ENCODE data around the gene CDH13.
A peak's percentile ranks its signal among the peaks of the same experiment; 100 is the strongest.

Gene CDH13

DNA sequence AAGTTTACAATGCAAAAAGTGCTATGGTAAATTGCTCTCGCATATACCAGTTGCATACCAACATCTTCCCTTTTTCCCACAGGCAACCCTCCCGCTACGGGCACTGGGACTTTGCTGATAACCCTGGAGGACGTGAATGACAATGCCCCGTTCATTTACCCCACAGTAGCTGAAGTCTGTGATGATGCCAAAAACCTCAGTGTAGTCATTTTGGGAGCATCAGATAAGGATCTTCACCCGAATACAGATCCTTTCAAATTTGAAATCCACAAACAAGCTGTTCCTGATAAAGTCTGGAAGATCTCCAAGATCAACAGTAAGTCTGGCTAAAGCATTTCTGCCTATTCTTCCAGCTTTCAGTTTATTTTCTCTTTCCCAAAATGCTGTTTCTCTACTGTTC lies 1153.1 kb downstream of the CDH13 start:
- DNase-seq (ENCODE audit: low read depth), result peak; percentile 51
- no peak overlapping the region for H3K4me3 ChIP-seq (ENCODE audit: low read length)
- no peak for TF ChIP-seq CTCF (conservative IDR thresholded peaks at IDR 0.05; ENCODE audit: low read length)

GRCh38 chr16:83785455-83785854 lies 1158.7 kb downstream of the CDH13 start:
- DNase-seq (ENCODE audit: low read depth), result no peak
- no peak overlapping the region for H3K4me3 ChIP-seq (ENCODE audit: low read length)
- no peak for TF ChIP-seq CTCF (conservative IDR thresholded peaks at IDR 0.05; ENCODE audit: low read length)

DNA sequence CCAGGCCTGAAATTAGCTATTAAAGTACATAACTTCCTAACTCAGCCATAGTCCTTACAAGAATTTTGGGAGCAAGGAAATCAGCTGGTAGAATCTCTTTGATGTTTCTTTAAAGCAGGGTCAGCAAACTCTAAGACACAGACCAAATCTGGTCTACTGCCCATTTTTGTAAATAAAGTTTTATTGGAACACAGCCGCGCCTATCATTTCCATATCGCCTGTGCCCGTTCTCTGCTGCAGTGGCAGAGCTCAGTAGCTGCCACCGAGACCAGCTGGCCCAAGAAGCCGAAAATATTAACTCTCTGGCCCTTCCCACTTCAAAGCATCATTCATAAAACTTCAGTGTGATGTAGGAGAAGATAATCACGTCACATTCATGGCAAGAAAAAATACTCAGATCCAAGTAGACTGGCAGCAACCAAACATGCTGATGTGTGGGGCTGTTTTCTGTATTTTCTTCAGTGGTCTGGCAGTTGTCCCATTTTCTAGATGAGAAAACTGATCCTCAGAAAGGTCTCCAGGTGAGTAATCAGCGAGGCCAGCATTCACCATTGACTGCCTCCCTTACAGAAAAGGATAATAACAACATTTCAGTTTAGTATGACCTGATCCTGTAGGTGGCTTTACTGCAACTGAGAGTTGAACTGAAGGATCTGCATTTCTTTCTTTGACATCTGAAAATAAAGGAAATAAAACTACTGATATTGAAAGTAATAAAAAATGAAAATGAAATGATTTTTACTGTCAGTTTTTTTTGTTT lies 1163.1 kb downstream of the CDH13 start:
- TF ChIP-seq CTCF (conservative IDR thresholded peaks at IDR 0.05; ENCODE audit: low read length), result no peak
- no peak for DNase-seq (ENCODE audit: low read depth)

DNA sequence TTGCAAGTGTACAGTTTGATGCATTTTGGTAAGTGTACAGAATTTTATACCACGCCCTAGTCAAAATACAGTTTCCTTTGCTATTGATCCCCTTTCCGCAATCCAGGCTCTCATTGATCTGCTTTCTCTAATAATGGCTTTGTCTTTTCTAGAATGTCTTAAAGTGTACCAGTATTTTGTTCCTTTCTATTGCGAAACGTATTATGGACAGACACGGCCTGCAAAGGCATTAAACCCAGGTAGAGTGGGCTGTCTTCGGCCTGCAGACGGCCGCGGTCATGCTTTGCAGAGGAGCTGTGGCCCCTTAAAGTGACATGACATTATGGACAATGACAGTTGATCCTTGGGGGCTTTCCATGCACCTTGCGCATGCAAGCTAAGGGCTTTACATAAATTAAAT lies 1165.1 kb downstream of the CDH13 start:
- no peak overlapping the region for H3K4me3 ChIP-seq (ENCODE audit: low read length)
- DNase-seq (ENCODE audit: low read depth), result no peak
- no peak for TF ChIP-seq CTCF (conservative IDR thresholded peaks at IDR 0.05; ENCODE audit: low read length)

More for the DNA sequence above, 1163.1 kb downstream of the CDH13 start:
- H3K4me3 ChIP-seq (ENCODE audit: low read length), result no peak overlapping the region

GRCh38 chr16:83792391-83792790 lies 1165.6 kb downstream of the CDH13 start:
- TF ChIP-seq CTCF (conservative IDR thresholded peaks at IDR 0.05; ENCODE audit: low read length), result no peak
- DNase-seq (ENCODE audit: low read depth), result no peak
- H3K4me3 ChIP-seq (ENCODE audit: low read length), result no peak overlapping the region

DNA sequence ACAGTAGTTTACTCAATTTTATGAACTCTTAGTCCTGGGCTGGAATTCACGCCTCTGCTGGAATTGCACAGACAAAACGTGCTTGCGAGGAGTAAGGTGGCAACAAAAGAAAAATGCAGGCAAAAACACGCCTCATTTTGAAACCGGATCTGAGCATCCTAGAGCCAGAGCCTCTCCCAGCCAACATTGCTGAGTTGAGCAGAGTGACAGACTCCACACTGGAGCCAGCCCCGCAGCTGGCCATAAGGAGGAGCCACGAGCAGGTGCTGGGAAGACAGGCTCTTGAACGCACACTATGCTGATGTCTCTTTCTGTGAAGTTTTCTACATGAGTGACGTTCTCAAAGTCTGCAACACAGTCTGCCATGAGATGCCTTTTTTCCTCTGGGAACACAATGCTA lies 1166.4 kb downstream of the CDH13 start:
- no peak for TF ChIP-seq CTCF (conservative IDR thresholded peaks at IDR 0.05; ENCODE audit: low read length)
- DNase-seq (ENCODE audit: low read depth), result no peak
- no peak overlapping the region for H3K4me3 ChIP-seq (ENCODE audit: low read length)

GRCh38 chr16:83794860-83795554 lies 1168.2 kb downstream of the CDH13 start:
- no peak for DNase-seq (ENCODE audit: low read depth)
- no peak for TF ChIP-seq CTCF (conservative IDR thresholded peaks at IDR 0.05; ENCODE audit: low read length)

More at GRCh38 chr16:83794860-83795554, 1168.2 kb downstream of the CDH13 start:
- no peak overlapping the region for H3K4me3 ChIP-seq (ENCODE audit: low read length)
